ENCODE data around the gene ATF7.

ATF7 gene

DNA sequence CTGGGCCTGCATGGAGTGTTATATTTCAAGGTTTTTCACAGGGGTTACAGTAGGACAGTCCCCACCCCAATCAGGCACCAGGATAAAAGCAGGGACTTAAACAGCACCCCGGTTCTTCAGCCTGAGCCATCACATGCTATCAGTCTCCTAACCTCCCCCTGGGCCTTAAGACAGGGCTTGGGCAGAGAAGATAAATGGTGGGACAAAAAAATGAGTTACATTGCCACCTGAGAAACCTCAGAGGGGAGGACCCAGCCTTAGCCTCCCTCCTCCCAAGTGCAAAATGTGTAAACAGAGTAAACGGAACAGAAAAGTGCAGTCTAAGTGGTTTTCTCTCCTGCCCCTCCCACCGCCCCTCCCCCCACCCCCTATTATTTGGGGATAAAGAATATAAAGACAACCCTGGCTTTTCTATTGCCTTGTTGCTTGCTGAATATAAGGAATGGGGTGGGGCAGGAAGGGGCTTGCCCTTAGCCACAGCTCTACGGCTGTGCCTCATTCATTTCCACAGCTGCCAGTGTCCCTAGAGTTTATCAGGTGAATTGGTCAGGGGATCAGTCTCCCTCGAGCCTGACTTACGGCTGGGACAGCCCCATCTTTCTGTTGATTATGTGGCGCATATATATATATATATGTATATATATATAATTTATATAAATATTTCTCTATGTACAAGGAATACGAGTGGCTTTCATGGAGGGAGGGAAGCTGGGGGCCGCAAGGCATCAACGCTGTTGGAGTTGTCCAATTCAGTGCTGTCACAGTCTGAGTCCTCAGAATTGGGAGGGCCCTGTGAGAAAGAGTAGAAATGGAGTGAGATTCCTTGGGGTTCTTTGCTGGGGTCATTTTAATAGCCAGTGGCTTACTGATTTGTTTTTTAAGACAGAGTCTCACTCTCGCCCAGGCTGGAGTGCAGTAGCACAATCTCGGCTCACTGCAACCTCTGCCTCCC is 145.4 kb downstream of the ATF7 start:
- no peak for DNase-seq

DNA sequence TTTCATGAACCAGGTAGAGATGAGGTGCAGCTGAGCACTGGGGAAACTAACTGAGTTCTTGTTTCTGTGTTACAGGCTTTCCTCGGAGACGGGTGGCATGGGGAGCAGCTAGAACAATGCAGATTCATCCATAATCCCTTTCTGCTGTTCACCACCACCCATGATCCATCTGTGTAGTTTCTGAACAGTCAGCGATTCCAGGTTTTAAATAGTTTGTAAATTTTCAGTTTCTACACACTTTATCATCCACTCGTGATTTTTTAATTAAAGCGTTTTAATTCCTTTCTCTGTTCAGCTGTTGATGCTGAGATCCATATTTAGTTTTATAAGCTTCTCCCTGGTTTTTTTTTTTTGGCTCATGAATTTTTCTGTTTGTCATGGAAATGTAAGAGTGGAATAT is 146.9 kb downstream of the ATF7 start:
- DNase-seq = no peak

DNA sequence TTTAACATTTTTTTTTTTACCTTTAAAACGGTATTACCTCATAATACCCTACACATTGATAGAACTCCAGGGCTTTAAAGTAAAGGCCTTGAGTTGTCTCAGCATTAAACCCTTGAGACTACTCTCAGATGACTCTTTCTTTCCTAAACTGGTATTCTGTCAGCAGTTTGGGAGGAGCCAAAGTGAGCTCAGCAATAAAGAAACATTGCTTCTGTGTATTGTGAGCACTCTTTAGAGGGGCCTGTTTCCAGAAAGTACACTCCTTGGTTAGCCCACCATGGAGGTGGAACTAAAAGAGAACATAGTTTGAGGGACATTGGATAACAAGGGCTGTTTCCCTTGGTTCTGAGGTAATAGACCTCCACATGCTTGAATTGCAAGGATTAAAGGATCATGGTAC is 147.3 kb downstream of the ATF7 start:
- DNase-seq = no peak

DNA sequence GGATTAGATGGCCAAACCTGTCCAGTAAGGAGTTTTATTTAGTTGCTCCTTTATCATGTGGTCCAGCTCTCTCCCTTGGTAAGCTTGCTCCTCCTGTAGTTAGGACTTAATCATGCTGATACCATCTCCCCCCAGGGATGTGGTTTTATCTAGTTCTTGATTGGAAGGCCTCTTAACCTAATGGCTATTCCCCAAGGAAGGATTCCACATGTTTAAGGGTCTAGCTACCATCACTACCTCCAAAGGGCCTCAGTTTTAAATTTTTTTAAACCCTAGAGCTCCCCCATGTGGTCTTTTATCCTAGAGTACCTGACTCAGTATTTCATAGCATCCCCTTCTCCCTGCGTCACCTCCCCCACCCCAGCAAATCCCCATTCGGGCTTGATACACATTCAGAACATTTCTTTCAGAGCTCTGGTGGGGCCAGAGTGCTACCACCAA is 149.4 kb downstream of the ATF7 start:
- DNase-seq = no peak

DNA sequence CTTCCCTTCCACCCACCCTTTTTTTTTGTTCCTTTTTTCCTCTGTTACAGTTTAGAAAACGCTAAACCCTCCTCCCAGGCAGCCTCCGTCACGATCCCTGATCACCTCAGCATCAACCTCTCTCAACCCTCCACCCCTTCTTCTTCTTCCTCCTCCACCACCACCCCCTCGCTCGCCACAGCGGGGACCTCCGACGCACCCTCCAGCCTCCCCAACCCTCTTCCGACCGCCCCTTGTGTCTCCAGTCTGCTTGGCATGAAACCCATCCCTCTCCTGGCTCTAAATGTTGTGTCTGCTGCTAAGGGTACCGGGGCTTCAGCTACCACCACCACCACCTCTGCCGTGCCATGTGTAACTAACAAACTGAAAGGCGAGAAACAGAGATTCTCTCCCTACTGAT is 151.4 kb downstream of the ATF7 start:
- no peak for DNase-seq

DNA sequence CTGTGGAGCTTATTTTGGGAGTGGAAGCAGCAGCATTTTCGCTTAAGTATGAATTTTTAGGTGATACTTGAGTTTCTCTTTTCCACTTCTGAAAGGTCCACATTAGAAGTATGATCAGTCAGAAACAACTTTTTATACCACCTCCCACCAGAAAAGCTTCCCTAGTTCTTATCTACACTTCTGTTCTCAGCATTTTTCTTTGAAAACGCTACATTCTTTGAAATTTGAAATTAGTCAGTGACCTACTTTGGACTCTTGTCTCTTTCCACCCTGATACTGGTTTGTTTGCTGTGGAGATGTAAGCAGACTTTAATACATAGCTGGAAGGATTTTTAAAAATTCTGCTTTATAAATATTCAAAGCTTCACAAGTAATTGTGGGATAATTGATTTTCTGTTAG is 152.1 kb downstream of the ATF7 start:
- no peak for DNase-seq

DNA sequence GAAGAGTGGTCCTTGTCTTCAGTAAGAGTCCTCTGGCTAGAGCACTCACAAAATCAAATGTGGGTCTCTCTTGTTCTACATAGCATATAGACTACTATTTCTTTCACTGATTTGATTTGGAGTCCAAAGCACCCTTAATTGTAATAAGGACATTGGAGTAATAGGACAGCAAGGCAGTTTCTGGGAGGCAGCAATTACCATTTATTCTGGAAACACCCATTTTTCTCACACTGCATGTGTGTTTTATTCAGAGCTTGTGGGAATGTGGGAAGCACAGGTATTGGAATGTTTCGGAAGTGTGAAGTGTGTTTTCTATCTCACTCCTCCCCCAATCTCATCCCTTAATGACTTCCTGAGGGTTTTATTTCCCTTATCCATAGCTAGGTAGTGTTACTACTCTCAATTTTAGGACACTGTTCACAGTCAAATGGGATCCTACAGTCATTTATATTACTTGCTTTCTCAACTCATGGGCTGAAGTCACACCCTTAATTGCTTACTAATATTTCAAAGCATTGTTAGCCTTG is 154.1 kb downstream of the ATF7 start:
- no peak for DNase-seq

DNA sequence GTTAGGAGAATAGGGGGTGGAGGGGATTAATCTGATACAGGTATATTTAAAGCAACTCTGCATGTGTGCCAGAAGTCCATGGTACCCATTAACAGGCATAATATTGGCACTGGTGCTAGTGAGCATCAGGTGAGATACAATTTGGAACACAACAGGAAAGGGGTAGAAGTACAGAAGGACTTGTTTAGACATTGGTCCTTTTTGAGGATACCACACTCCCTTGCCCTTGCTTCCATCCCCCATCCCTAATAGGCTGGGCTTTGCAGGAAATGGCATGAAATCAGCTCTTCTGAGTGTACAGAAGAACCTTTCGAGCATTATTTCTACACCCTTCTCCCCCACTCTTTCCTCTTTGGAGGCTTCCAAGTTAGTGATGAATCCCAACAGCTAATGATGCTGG is 157.9 kb downstream of the ATF7 start:
- DNase-seq = no peak

DNA sequence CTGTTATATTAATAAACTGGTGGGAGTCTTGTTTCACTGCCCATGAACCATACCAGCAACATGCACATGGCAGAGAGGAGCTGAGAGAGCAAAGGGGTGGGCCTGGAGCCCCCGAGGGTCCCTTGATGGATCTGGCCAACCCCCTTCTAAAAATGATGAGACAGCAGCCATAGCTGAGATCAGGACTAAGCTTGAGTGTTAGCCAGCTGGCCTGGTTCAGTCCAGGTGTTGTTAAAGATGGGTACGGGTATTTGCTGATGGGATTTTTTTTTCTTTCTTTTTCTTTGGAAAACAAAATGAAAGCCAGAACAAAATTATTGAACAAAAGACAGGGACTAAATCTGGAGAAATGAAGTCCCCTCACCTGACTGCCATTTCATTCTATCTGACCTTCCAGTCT is 158.3 kb downstream of the ATF7 start:
- no peak for DNase-seq

DNA sequence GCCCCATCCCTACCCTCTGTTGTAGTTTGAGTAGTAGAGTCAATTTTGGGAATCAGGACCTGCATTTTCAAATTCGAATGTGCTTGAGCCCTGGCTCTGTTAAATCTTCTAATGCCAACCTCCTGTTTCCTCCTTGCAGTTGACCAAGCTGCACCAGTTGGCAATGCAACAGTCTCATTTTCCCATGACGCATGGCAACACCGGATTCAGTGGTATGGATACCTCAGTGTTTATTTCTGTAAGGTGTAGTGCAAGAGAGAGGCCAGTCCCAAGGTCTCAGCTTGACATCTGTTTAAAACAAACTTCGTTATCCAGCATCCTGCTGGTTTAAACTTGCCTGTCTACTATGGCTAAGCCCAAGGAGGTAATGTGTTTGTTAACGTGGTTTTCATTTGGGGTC is 159.1 kb downstream of the ATF7 start:
- no peak for DNase-seq

DNA sequence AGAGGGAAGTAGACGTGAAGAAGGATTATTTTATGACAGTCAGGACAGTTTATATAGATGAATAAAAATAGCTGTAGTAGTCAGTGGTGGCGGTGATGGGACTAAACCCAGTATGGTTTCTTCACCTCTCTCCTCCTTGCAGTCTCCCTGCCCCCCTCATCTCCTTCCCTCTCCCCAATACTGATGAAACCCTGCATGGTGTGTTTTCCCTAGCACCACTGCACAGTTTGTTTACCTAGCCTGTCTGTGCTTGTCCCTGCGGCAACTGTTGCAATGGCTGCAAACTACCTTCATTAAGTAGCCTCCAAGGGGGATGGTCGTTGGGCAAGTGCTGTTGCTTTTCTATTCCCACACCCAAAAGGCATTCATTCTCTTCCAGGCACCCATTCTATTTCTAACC is 159.5 kb downstream of the ATF7 start:
- no peak for DNase-seq

DNA sequence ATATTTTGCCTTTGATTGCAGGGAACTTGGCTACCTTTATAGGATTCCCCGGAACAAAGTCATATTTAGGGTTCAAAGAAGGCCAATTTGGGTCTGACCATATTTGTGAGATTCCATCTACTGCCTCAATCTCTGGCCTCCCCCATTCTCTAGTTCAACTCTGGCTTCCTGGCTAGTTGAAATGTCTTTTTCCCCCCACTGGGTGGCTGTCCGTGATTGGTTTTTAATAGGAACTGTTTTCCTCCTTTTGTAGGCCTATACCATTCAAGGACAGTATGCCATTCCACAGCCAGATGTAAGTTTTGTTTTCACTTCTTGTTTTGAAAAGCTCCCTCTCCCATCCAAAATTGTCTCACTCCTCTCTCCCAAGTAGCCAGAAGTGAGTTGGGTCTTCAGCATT is 160.5 kb downstream of the ATF7 start:
- no peak for DNase-seq

DNA sequence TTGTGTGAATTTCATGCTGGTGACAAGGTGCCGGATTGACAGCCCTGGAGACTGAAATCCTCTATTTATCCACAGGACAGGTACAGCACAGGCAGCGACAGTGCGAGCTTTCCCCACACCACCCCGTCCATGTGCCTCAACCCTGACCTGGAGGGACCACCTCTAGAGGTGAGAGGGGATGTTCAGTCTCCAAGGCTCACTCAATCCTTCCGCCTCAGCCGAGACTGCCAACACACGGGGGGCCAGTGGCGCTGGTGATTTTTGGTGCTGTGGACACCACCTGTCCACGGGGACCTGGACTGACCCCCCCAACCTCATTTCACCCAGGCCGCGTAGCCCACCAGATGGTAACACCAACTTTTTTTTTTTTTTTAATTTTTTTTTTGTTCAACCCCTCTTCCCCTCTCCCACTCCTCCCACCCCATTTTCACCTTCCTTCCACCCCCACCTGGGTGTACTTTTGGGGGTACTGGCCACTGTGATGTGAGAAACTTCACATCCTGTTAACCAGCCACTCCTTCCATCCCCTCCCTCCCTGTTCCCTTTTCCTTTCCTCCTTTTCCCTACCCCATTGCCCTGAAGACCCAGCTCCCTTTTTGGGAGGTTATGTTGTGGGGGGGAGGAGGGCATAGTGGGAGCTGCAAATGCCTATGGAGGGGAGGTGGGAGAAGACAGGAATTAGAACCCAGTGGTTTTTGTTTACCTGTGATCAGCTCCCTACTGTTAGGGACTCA is 161.3 kb downstream of the ATF7 start:
- DNase-seq = no peak

DNA sequence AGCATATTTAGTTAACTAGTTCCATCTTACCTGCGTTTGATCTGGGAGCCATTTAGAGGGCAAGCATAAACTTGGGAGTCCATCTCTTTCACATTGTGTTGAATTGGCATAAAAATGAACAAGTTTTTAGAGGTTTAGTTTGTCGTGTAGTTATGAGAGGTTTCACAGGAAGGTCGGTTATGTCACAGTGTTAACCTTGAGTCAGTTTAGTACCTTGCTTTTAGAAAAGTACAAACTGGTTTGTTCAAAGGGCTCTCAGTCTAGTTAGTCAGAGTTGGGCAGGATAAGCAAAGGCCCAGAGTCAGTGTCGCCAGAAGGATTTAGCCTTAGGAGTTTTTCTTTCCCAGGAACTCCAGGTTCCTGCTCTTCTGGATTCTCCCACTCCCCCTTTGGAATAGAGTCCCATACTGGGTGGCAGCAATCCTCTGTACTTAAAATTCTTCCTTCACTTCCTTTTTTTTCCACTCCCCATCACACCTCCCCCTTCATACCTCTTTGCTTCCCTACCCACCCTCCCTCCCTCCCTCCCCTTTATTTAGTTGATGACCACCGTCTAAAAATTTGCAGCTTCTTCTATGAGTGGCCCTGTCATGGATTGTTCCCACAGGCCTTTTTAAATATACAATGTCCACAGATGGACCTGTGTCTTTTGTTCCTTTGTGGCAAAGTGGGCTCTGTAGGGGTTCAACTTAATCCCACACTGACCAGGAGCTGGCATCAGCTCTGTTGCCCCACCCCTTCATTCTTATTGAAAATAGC is 162.2 kb downstream of the ATF7 start:
- no peak for DNase-seq

DNA sequence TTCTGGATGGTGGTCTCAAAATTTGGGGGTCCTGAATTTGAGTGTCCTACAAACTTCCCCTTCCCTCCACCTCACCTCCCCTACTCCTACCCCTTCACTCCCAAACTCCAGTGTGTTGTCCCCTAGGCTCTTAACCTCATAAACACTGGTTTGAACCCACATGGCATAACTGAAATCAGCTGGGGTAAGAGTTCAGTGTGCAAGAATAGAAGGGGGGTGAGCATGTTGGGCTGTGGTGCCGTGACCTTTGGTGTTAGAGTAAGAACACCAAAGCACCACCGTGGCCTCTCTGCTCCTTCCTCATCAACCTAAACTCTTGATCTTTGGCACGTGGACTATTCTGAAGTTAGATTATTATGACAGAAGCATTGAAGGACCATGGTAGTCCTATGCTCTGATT is 163.2 kb downstream of the ATF7 start:
- no peak for DNase-seq

DNA sequence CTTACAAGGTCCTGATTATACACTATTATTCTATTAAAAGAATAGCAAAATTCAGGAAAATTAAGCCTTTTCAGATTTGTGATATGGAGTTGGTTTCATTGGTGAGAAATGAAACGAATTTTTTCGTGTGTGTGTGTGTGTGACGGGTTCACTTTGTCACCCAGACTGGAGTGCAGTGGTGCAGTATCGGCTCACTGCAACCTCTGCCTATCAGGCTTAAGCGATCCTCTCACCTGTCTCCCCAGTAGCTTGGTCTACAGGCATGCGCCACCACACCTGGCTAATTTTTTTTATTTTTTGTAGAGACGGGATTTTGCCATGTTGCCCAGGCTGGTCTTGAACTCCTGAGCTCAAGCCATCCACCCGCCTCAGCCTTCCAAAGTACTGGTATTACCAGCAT is 164.6 kb downstream of the ATF7 start:
- DNase-seq = no peak

DNA sequence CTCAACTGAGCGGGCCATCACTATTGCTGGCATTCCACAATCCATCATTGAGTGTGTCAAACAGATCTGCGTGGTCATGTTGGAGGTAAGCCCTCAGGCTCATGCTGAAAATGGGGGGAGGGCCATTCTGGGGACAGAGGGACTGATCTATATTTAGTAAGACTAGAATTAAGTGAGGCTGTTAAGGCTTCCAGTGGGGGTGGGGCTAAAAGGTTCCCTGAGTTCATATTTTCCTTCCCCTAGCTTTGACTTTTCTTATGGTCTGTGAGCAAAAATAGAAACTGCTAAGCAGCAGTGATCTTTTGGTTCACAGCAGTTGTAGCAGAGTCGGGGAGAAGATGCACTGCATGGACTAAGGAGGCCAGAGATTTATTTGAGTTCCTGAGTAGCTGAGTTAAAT is 165.1 kb downstream of the ATF7 start:
- DNase-seq = no peak

DNA sequence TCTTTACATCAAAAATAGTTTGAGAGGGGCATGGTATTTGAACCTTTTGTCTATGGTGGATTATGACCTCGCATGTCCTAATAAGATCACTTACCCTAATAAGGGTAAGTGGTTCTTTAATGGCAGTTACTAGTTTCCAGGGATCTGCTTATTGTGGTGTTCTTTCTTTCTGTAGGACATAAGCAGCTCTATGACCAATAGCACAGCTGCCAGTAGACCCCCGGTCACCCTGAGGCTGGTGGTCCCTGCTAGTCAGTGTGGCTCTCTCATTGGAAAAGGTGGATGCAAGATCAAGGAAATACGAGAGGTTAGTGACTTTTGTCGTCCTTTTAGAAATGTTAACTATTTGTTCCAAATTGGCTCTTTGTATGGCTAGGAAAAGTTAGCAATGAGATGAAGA is 167.1 kb downstream of the ATF7 start:
- DNase-seq = no peak

All from NCI-H1105 treated with DMSO at 0.1 percent for 48 hours (cell line).